OCI-LY1 (cell line): Measurements from ENCODE around the gene DGKD.

ENCODE experiments used
- H2AFZ ChIP-seq: fragments of 200-600 bp; sonication (generic), shearing (Covaris generic); 2 replicates; pipeline ENCODE4 v1.6.0; 2014; ENCODE audit warnings: antibody characterized with exemption, mild to moderate bottlenecking, low read length
- H3F3A ChIP-seq: fragments of 200-600 bp; sonication (generic), shearing (Covaris generic); 2 replicates; pipeline ENCODE4 v1.6.0; 2014; ENCODE audit warnings: mild to moderate bottlenecking, antibody characterized with exemption, low read length, moderate library complexity; ENCODE audit not compliant: insufficient read depth
- H3K27ac ChIP-seq: fragments of 200-600 bp; sonication (generic); 2 replicates; pipeline ENCODE4 v1.5.1; 2014; ENCODE audit warnings: low read length, mixed run types, mild to moderate bottlenecking, low read depth; ENCODE audit not compliant: poor library complexity, severe bottlenecking
- H3K27me3 ChIP-seq: fragments of 200-600 bp; sonication (generic); 2 replicates; pipeline ENCODE4 v1.6.0; 2014; ENCODE audit warnings: antibody characterized with exemption, mild to moderate bottlenecking, low read length, moderate library complexity; ENCODE audit not compliant: insufficient read depth
- H3K36me3 ChIP-seq: fragments of 200-600 bp; sonication (generic); 2 replicates; pipeline ENCODE4 v1.6.1; 2014; ENCODE audit warnings: mild to moderate bottlenecking, antibody characterized with exemption, low read length, moderate library complexity, mixed read lengths; ENCODE audit not compliant: insufficient read depth
- H3K4me1 ChIP-seq: fragments of 200-600 bp; sonication (generic); 2 replicates; pipeline ENCODE4 v1.5.1; 2014; ENCODE audit warnings: mild to moderate bottlenecking, low read length, moderate library complexity; ENCODE audit not compliant: insufficient read depth, severe bottlenecking
- H3K4me2 ChIP-seq: fragments of 200-600 bp; sonication (generic), shearing (Covaris generic); 2 replicates; pipeline ENCODE4 v1.6.1; 2014; ENCODE audit warnings: low read length
- H3K4me3 ChIP-seq: fragments of 200-600 bp; sonication (generic); 2 replicates; pipeline ENCODE4 v1.5.1; 2014; ENCODE audit warnings: low read length, low read depth, mild to moderate bottlenecking, mixed read lengths; ENCODE audit not compliant: poor library complexity, severe bottlenecking
- H3K79me2 ChIP-seq: fragments of 200-600 bp; shearing (Covaris generic); 2 replicates; pipeline ENCODE4 v1.6.1; 2016; ENCODE audit warnings: mixed run types, low read length, mixed read lengths; ENCODE audit not compliant: insufficient read depth
- H3K9ac ChIP-seq: fragments of 200-600 bp; sonication (generic), shearing (Covaris generic); 2 replicates; pipeline ENCODE4 v1.6.1; 2014; ENCODE audit warnings: mild to moderate bottlenecking, low read length, mixed read lengths
- H3K9me2 ChIP-seq: fragments of 200-600 bp; sonication (generic), shearing (Covaris generic); 2 replicates; pipeline ENCODE4 v1.6.1; 2014; ENCODE audit warnings: low read depth, mild to moderate bottlenecking, low read length, mixed read lengths
- H3K9me3 ChIP-seq: fragments of 200-600 bp; shearing (Covaris generic); 2 replicates; pipeline ENCODE4 v1.6.1; 2014; ENCODE audit warnings: low read length, mixed read lengths
- H4K20me1 ChIP-seq: fragments of 200-600 bp; sonication (generic), shearing (Covaris generic); 2 replicates; pipeline ENCODE4 v1.6.0; 2016; ENCODE audit warnings: mild to moderate bottlenecking, low read length; ENCODE audit not compliant: insufficient read depth
- EZH2 ChIP-seq: fragments of 200-600 bp; sonication (generic), shearing (Covaris generic); IDR thresholded peaks from 2 replicates; pipeline ENCODE4 v1.8.0; 2017; ENCODE audit warnings: borderline replicate concordance, mixed run types, mild to moderate bottlenecking, antibody characterized with exemption, low read length, moderate library complexity, mixed read lengths
- TF ChIP-seq, protein P1 (sequence below): fragments of 200-600 bp; sonication (generic), shearing (Covaris generic); IDR thresholded peaks from 2 replicates; pipeline ENCODE4 v1.5.1; 2017; ENCODE audit warnings: mild to moderate bottlenecking, antibody characterized with exemption, low read length, moderate library complexity, mixed read lengths

Gene DGKD

DNA sequence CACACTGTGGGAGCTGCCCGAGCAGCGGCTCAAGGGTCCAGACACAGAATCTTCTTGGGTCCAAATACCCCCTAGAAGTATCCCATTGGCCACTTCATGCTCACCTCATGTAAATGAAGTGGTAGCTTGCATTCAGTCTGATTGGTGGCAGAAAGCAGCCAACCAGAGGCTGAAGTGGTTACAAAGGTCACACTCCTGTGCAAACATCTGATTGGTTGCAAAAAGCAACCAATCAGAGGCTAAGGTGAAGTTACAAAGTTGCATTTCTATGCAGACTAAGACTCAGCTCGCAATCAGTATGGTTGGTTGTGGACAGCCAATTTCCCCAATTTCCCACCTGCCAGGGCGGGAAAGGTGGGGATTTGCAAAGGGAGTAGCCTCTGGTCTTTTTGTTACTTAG lies 94.3 kb downstream of the DGKD start:
- H3K9ac ChIP-seq = no peak overlapping the region
- H3K4me3 ChIP-seq = no peak overlapping the region
- H3F3A ChIP-seq = no peaks in the 10 kb centered on the region
- H3K79me2 ChIP-seq = no peaks in the 10 kb centered on the region
- TF ChIP-seq, protein P1, sequence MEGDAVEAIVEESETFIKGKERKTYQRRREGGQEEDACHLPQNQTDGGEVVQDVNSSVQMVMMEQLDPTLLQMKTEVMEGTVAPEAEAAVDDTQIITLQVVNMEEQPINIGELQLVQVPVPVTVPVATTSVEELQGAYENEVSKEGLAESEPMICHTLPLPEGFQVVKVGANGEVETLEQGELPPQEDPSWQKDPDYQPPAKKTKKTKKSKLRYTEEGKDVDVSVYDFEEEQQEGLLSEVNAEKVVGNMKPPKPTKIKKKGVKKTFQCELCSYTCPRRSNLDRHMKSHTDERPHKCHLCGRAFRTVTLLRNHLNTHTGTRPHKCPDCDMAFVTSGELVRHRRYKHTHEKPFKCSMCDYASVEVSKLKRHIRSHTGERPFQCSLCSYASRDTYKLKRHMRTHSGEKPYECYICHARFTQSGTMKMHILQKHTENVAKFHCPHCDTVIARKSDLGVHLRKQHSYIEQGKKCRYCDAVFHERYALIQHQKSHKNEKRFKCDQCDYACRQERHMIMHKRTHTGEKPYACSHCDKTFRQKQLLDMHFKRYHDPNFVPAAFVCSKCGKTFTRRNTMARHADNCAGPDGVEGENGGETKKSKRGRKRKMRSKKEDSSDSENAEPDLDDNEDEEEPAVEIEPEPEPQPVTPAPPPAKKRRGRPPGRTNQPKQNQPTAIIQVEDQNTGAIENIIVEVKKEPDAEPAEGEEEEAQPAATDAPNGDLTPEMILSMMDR = no peak
- TF ChIP-seq EZH2 = no peak
- no peaks in the 10 kb centered on the region for H3K27me3 ChIP-seq
- no peak overlapping the region for H3K27ac ChIP-seq
- no peak overlapping the region for H3K4me2 ChIP-seq
- H3K4me1 ChIP-seq = peaks cover 4% of the 10 kb centered on the region
- H2AFZ ChIP-seq = no peak overlapping the region
- H3K9me3 ChIP-seq = no peaks in the 10 kb centered on the region
- no peaks in the 10 kb centered on the region for H4K20me1 ChIP-seq
- no peaks in the 10 kb centered on the region for H3K9me2 ChIP-seq
- peaks cover 9% of the 10 kb centered on the region; the same call in 1 of the 2 replicates for H3K36me3 ChIP-seq

GRCh38 chr2:233449081-233449901 lies 95.0 kb downstream of the DGKD start:
- peaks cover 9% of the 10 kb centered on the region; the same call in 1 of the 2 replicates for H3K36me3 ChIP-seq

DNA sequence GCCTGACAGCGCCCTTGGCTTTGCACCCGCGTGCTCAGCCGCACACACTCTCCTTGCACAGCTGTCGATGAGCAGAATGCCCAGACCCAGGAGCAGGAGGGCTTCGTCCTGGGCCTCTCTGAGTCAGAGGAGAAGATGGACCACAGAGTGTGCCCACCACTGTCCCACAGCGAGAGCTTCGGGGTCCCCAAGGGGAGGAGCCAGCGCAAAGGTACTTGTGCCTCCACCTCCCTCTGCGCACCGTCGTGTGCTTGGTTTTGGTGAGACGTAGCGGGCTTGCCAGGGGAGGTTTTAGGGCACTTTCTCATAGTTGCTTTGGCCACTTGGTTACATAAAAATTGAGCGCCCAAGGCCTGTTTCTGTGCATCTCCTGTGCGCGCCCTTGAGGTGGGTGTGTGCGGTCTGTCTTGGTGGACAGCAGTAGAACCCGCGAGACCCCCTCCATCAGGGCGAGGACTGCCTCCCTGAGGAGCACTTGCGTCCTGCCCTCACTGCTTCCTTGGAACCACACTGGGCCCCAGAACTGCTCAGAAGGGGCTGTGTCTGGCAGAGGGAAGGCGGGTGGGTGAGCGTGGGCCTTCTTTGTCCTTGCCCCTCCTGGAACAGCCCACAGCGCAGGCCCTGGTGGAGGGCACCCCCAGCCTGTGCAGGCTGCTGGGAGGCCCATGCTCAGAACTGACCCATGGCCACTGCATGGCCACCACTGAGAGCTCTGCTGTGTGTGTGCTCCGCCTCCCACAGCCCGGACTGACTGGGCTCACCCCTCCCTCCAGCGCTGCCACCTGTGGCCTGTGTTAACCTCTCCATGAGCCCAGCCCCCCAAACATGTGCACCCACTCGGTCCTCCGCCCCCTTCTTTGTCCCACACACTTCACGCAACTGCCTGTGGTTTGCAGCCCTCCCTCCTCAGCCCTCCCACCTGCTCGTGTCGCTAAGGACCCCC lies 95.9 kb downstream of the DGKD start:
- Histone ChIP-seq H3K4me2 (no peak overlapping the region), H3K9me3 (no peaks in the 10 kb centered on the region), H3K36me3 (peaks cover 13% of the 10 kb centered on the region; the same call in 1 of the 2 replicates), H3F3A (no peaks in the 10 kb centered on the region), H3K4me3 (no peak overlapping the region), H3K79me2 (no peaks in the 10 kb centered on the region), H3K9me2 (no peaks in the 10 kb centered on the region), H3K9ac (no peak overlapping the region), H4K20me1 (no peaks in the 10 kb centered on the region), H3K27me3 (no peaks in the 10 kb centered on the region), H3K27ac (no peak overlapping the region), H3K4me1 (peaks cover 4% of the 10 kb centered on the region), H2AFZ (no peak overlapping the region)
- no peak for TF ChIP-seq EZH2
- TF ChIP-seq, protein P1 = no peak

More at GRCh38 chr2:233449081-233449901, 95.0 kb downstream of the DGKD start:
- TF ChIP-seq, protein P1 = no peak
- TF ChIP-seq EZH2 = no peak
- H3K27me3 ChIP-seq = no peaks in the 10 kb centered on the region
- H4K20me1 ChIP-seq = no peaks in the 10 kb centered on the region
- no peaks in the 10 kb centered on the region for H3F3A ChIP-seq
- H3K4me2 ChIP-seq = no peak overlapping the region
- H3K4me1 ChIP-seq = peaks cover 4% of the 10 kb centered on the region
- H3K9me2 ChIP-seq = no peaks in the 10 kb centered on the region
- no peaks in the 10 kb centered on the region for H3K9me3 ChIP-seq
- no peak overlapping the region for H3K4me3 ChIP-seq
- H2AFZ ChIP-seq = no peak overlapping the region
- H3K9ac ChIP-seq = no peak overlapping the region
- no peaks in the 10 kb centered on the region for H3K79me2 ChIP-seq
- no peak overlapping the region for H3K27ac ChIP-seq
